Measurements from ENCODE around the gene GTSE1. TPM values are rescaled to one million over a fixed set of nuclear protein-coding genes. Genes with fewer than 3 reads are reported as not detected.

Gene GTSE1
- total and polyA plus RNA-seq, 12 donors = 0.17 to 4.7 (median 0.35) TPM

DNA sequence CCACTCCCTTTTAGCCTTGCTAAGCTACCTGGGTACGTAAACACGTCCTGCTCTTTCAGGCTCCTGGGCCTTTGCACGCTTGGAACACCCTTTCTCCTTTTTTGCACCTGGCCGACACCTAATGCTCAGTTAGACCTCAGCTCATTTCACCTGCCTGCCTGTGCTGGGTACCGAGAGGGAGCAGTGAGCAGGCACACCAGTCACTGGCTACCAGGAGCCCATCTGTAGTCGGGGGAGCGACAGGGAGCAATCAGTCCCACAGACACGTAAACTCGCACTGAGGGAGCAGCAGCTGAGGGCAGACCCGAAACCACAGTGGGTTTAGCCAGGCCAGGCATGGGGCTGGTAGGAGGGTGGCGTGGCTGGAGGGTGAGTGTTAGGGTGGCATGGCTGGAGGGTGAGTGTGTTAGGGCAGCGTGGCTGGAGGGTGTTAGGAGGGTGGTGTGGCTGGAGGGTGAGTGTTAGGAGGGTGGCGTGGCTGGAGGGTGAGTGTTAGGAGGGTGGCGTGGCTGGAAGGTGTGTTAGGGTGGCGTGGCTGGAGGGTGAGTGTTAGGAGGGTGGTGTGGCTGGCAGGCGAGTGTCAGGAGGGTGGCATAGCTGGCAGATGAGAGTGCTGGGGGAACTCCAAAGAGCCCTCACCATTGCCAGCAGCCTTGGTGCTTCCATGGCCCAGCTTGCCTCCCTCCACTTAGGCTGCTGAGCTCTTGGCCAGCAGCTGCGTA is 6.4 kb upstream of the GTSE1 start:
- H3K9me3 ChIP-seq = peaks cover 0 to 12% (median 0%) of the 10 kb centered on the region in 11 donors
- H3K4me3 ChIP-seq = no peak overlapping the region
- H3K4me1 ChIP-seq = peaks cover 10 to 44% (median 31%) of the 10 kb centered on the region in 9 donors
- DNase-seq = peak; percentile 49 to 66
- H3K27ac ChIP-seq = peak overlapping the region in 9 of 10 donors; percentile 19 to 89 (median 56)
- ATAC-seq = peak; percentile 38 to 79 (median 60)
- TF ChIP-seq, protein P1, sequence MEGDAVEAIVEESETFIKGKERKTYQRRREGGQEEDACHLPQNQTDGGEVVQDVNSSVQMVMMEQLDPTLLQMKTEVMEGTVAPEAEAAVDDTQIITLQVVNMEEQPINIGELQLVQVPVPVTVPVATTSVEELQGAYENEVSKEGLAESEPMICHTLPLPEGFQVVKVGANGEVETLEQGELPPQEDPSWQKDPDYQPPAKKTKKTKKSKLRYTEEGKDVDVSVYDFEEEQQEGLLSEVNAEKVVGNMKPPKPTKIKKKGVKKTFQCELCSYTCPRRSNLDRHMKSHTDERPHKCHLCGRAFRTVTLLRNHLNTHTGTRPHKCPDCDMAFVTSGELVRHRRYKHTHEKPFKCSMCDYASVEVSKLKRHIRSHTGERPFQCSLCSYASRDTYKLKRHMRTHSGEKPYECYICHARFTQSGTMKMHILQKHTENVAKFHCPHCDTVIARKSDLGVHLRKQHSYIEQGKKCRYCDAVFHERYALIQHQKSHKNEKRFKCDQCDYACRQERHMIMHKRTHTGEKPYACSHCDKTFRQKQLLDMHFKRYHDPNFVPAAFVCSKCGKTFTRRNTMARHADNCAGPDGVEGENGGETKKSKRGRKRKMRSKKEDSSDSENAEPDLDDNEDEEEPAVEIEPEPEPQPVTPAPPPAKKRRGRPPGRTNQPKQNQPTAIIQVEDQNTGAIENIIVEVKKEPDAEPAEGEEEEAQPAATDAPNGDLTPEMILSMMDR (IDR thresholded peaks at IDR 0.05) = no peak
- peaks cover 0 to 71% (median 29%) of the 10 kb centered on the region in 9 donors for H3K36me3 ChIP-seq
- WGBS, 2 donors = 81 to 82% methylated on average over 17 of the region's 17 CpGs
- no peaks in the 10 kb centered on the region for H3K27me3 ChIP-seq
- intact Hi-C loops (cut with DNase I) = loop anchor here in 1 of 10 donors (5.0 kb wide), 1 partner anchor 33 kb away; no protein-coding TSS in a partner anchor

DNA sequence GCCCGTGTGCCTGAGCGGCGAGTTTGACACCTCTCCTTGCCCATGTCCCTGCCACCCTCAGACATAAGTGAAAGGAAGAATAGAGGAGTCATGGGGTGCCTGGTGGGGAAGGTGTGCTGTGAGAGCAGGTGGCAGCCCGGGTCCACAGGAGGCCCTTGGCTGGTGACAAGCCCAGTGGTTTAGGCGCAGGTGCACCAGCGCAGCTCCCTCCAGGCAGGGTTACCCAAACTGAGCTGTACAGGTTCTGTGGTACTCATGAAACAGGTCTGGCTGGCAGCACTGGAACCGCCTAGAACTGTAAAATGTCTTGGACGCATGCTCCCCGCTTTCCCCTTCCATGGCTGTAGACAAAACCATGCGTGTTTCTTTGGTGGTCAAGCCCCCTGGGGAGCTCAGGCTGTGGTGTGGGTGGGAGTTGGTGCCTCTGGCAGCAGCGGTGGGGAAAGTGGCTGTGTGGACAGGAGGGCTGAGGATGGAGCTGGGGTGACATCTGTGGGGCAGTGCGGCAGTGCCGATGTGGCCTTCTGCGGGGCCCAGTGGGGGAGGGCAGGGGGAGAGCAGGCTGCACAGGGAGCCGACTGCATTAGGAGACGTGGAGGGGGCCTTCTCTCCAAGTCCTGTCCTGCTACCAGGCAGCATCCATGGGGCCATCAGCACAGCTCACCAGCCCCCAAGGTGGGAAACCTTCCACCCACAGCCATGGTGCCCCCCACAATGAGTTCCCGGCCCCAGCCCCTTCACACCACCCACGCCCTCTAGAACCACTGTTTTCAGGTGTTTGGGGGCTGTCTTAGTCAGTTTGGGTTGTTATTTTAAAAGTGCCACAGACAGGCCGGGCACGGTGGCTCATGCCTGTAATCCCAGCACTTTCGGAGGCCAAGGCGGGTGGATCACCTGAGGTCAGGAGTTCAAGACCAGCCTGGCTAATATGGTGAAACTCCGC is 5.6 kb upstream of the GTSE1 start:
- DNase-seq = no peak
- H3K9me3 ChIP-seq = peaks cover 0 to 12% (median 0%) of the 10 kb centered on the region in 11 donors
- peaks cover 0 to 62% (median 20%) of the 10 kb centered on the region in 9 donors for H3K36me3 ChIP-seq
- peaks cover 14 to 53% (median 37%) of the 10 kb centered on the region in 9 donors for H3K4me1 ChIP-seq
- ATAC-seq = peak in 1 of 8 donors; percentile 3
- 88 to 93% methylated on average over 21 to 23 of the region's 23 CpGs for WGBS, 2 donors
- intact Hi-C loops (cut with DNase I) = loop anchor here in 1 of 10 donors (5.0 kb wide), 1 partner anchor 34 kb away; no protein-coding TSS in a partner anchor
- no peak overlapping the region for H3K4me3 ChIP-seq
- TF ChIP-seq, protein P1 (IDR thresholded peaks at IDR 0.05) = no peak
- peak overlapping the region in 8 of 10 donors; percentile 9 to 89 (median 58) for H3K27ac ChIP-seq
- H3K27me3 ChIP-seq = no peaks in the 10 kb centered on the region

DNA sequence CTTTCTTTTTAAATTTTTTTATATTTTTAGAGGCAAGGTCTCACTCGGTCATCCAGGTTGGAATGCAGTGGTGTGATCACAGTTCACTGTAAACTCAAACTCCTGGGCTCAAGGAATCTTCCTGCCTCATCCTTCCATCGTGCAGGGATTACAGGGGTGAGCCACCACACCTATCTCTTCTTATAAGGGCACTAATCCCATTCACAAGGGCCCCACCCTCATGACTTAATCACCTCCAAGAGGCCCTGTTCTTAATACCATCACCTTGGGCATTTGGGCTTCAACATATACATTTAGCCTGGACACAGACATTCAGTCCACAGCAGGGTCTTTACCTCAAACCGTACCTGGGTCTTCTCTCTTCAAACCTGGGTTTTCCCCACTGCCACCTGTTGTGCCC is 4.5 kb upstream of the GTSE1 start:
- TF ChIP-seq, protein P1 (IDR thresholded peaks at IDR 0.05) = no peak
- Histone ChIP-seq H3K4me3 (no peak overlapping the region), H3K4me1 (peaks cover 20 to 57% (median 44%) of the 10 kb centered on the region in 9 donors), H3K27me3 (no peaks in the 10 kb centered on the region), H3K9me3 (peaks cover 0 to 12% (median 0%) of the 10 kb centered on the region in 11 donors), H3K36me3 (peaks cover 0 to 52% (median 20%) of the 10 kb centered on the region in 9 donors), H3K27ac (peak overlapping the region in 1 of 10 donors; percentile 76)
- ATAC-seq = no peak
- intact Hi-C loops (cut with DNase I) = loop anchor here in 1 of 10 donors (5.0 kb wide), 1 partner anchor 35 kb away; no protein-coding TSS in a partner anchor
- no peak for DNase-seq
- 97 to 100% methylated on average over 3 of the region's 3 CpGs for WGBS, 2 donors

DNA sequence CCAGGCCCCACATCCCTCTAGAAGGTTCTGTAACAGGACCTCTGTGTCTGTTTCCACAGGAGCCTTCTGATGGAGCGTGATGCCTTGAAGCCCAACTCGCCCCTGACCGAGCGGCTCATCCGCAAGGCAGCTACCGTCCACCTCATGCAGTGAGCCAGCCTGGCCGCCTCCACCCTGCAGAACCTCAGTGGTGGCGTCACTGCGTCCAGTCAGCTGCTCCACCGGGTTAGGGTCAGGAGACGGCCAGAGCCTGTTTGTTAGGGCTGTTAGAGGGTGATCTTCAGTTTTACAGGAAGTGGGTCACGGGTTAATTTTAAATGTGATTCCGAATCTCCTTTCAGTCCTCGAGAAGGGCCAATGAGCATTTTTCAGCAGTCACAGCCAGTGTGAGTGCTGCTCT is 3.9 kb upstream of the GTSE1 start:
- no peak for DNase-seq
- Histone ChIP-seq H3K27me3 (no peaks in the 10 kb centered on the region), H3K4me3 (no peak overlapping the region), H3K4me1 (peaks cover 16 to 54% (median 43%) of the 10 kb centered on the region in 9 donors), H3K9me3 (peaks cover 0 to 12% (median 0%) of the 10 kb centered on the region in 11 donors), H3K36me3 (peaks cover 0 to 50% (median 20%) of the 10 kb centered on the region in 9 donors), H3K27ac (peak overlapping the region in 2 of 10 donors; percentile 12 to 76)
- intact Hi-C loops (cut with DNase I) = loop anchor here in 1 of 10 donors (5.0 kb wide), 1 partner anchor 35 kb away; no protein-coding TSS in a partner anchor
- TF ChIP-seq, protein P1 (IDR thresholded peaks at IDR 0.05) = no peak
- 93 to 94% methylated on average over 14 of the region's 14 CpGs for WGBS, 2 donors
- ATAC-seq = no peak
